ENCODE measurements around the gene SDK1.

The SDK1 gene

DNA sequence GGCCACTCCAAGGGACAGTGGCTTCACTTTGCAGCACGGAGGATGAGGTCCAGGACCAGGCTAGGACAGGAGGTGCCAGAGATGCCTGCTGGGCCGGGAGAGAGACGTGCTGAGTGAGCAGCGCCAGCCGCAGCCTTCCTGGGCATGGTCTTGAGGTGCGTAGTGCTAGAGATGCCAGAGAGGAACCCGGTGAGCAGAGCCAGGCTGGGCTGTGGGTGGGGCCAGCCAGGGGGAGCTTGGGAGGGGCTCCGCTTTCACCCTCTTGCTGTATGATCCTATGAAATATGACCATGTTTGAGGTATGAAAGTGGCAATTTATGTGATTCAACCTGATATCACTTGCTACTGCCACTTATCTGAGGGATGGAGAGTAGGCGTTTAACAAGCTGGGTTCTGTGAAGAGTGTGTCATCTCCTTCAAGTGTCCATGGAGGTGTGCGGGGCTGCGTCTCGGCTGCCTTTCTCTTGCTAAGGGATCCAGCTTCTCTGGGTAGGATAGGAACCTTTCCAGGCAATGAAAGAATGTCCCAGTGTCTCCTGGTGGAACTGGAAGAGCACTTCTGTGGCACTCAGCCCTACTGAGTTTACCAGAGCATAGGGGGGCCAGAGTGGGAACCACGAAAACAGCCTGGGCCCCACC, 862.6 kb downstream of the SDK1 start:
- Mint-ChIP-seq H3K27me3 (no peaks in the 10 kb centered on the region), H3K4me1 (no peaks in the 10 kb centered on the region)

DNA sequence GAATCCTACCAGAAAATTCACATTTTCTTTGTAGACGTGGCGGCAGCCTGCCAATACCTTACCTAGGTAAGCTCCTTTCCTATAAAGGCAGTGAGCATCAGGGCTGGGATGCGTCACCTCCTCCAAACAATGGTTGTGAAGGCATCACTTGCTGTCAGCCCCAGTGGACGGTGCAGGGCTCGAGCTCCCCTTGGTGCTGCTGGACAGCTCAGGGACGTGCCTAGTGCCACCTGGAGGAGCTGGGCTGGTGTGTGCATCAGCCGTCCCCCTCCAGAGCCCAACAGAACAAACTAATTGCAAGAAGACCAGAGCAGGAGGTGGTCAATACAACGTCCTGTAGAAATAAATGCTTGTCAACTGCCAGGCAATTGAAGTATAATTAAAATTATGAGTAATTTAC, 863.5 kb downstream of the SDK1 start:
- DNase-seq (ENCODE audit: low spot score in 2 of 2) = no peak
- Mint-ChIP-seq H3K27me3 (no peaks in the 10 kb centered on the region), H3K4me1 (no peaks in the 10 kb centered on the region), H3K9me3 (no peaks in the 10 kb centered on the region), H3K4me3 (no peak overlapping the region), H3K36me3 (ENCODE audit: insufficient read depth) (no peaks in the 10 kb centered on the region), H3K27ac (ENCODE audit: low read depth) (no peak overlapping the region)
- ATAC-seq (replicated peaks; ENCODE audit: extremely low read depth, poor library complexity, severe bottlenecking) = no peak

More for the DNA sequence above, 862.6 kb downstream of the SDK1 start:
- ATAC-seq (replicated peaks; ENCODE audit: extremely low read depth, poor library complexity, severe bottlenecking) = no peak
- no peaks in the 10 kb centered on the region for H3K9me3 Mint-ChIP-seq
- no peak overlapping the region for H3K4me3 Mint-ChIP-seq
- no peak for DNase-seq (ENCODE audit: low spot score in 2 of 2)
- H3K36me3 Mint-ChIP-seq (ENCODE audit: insufficient read depth) = no peaks in the 10 kb centered on the region
- no peak overlapping the region for H3K27ac Mint-ChIP-seq (ENCODE audit: low read depth)

DNA sequence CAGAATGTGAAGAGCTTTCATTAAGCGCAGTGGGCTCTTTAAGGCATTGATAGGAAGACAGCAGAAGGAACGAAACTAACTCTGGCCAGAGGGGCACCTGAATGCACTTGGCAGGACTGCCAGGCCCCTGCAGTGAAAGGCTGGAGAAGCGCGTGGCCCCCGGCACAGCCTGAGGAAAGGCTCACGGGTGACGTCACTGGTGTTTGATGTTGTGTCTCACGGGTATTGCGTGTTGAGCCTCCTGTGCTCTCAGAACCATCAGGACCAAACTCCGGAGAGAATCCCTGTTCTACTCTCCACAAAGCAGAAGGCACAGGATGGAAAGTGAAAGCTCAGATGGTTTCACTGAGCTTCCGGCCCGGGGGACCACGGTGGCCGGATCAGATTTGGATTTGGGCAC, 865.3 kb downstream of the SDK1 start:
- Mint-ChIP-seq H3K27me3 (no peaks in the 10 kb centered on the region), H3K4me1 (no peaks in the 10 kb centered on the region), H3K27ac (ENCODE audit: low read depth) (no peak overlapping the region)

DNA sequence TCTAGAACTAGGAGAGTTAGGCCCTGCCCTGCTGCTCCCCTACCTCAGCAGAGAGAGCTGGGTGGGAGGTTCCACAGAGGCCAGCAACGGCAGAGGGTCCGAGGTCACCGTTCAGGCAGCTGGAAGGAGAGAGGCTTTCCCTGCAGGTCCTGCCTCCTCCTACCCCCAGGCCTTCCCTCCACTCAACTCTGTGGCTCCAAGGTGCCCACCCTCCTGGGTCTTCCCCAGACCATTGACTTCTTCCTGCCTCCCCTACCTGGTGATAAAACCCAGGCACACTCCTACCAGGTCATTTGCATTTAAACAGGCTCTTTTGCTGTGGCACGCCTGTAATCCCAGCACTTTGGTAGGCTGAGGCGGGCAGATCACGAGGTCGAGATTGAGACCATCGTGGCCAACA, 865.8 kb downstream of the SDK1 start:
- DNase-seq (ENCODE audit: low spot score in 2 of 2) (no peak), ATAC-seq (replicated peaks; ENCODE audit: extremely low read depth, poor library complexity, severe bottlenecking) (no peak)
- H3K4me3 Mint-ChIP-seq = no peak overlapping the region
- no peak overlapping the region for H3K27ac Mint-ChIP-seq (ENCODE audit: low read depth)
- no peaks in the 10 kb centered on the region for H3K36me3 Mint-ChIP-seq (ENCODE audit: insufficient read depth)
- H3K4me1 Mint-ChIP-seq = no peaks in the 10 kb centered on the region
- H3K9me3 Mint-ChIP-seq = no peaks in the 10 kb centered on the region
- H3K27me3 Mint-ChIP-seq = no peaks in the 10 kb centered on the region

More for the DNA sequence above, 865.3 kb downstream of the SDK1 start:
- no peak overlapping the region for H3K4me3 Mint-ChIP-seq
- no peak for ATAC-seq (replicated peaks; ENCODE audit: extremely low read depth, poor library complexity, severe bottlenecking)
- no peak for DNase-seq (ENCODE audit: low spot score in 2 of 2)
- no peaks in the 10 kb centered on the region for H3K9me3 Mint-ChIP-seq
- no peaks in the 10 kb centered on the region for H3K36me3 Mint-ChIP-seq (ENCODE audit: insufficient read depth)

DNA sequence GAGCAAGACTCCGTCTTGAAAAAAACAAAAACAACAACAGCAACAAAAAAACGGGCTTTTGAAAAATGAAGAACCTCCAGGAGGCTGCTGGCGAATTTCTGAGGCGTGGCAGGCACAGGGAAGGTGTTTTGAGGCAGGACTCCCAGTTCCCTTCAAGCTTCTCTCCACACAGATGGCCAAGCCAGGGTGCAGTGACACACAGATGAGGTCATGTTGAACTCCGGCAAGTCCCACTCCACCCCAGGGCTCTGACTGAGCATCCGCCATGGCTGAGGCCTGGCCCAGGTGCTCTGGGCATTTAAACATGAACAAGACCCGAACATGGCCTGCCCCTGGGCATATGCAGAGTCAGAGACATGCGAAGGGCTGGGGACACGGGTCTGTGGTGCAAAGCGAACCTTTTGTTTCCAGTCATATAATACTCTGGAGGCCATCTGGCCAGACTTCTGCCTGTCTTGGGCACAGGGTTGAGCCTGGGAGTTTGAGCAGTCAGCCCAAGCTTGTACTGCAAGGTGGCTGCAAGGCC, 866.4 kb downstream of the SDK1 start:
- Mint-ChIP-seq H3K9me3 (no peaks in the 10 kb centered on the region), H3K4me3 (no peak overlapping the region), H3K36me3 (ENCODE audit: insufficient read depth) (no peaks in the 10 kb centered on the region), H3K27ac (ENCODE audit: low read depth) (no peak overlapping the region), H3K27me3 (no peaks in the 10 kb centered on the region), H3K4me1 (no peaks in the 10 kb centered on the region)
- ATAC-seq (replicated peaks; ENCODE audit: extremely low read depth, poor library complexity, severe bottlenecking) = no peak
- no peak for DNase-seq (ENCODE audit: low spot score in 2 of 2)

DNA sequence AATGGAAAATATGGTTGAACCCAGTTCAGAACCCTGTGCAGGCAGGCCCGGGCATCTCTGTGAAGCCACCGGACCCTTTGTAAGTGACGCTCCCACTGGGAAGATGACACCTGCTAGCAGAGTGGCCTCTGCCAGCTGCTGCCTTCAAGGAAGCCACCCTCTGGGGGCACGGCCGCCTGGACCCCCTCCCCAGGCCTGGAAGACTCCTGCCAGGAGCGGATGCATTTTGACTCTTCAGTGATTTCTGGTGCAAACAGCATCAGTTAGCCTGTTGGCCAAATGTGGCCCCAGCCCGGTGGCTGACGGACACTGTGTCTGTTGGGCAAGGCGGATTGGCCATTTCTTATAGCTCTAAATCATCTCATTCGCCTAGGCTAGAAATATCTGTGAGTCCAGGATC, 867.0 kb downstream of the SDK1 start:
- Mint-ChIP-seq H3K36me3 (ENCODE audit: insufficient read depth) (no peaks in the 10 kb centered on the region), H3K4me3 (no peak overlapping the region)

DNA sequence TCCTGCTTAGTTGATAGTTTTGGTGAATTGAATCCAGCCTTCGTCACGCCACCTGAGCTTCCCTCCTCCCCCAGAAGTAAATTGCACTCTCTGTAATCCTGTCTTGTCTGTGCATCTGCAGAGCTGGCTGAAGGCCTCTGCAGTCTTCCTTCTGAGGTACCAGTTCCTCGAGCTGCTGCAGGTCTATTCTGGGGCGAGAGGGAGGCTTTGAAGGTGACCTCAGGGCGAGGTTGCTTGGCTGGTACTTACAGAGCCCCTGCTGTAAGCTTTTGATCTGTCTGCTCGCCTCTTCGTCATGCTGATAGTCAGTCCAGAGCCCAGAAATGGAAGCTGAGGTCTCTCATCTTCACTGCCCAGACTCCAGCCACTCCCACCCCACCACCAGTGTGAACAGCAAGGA, 867.5 kb downstream of the SDK1 start:
- no peaks in the 10 kb centered on the region for H3K9me3 Mint-ChIP-seq
- no peaks in the 10 kb centered on the region for H3K36me3 Mint-ChIP-seq (ENCODE audit: insufficient read depth)
- H3K4me3 Mint-ChIP-seq = no peak overlapping the region
- ATAC-seq (replicated peaks; ENCODE audit: extremely low read depth, poor library complexity, severe bottlenecking) (no peak), DNase-seq (ENCODE audit: low spot score in 2 of 2) (no peak)
- H3K4me1 Mint-ChIP-seq = no peaks in the 10 kb centered on the region
- no peak overlapping the region for H3K27ac Mint-ChIP-seq (ENCODE audit: low read depth)
- H3K27me3 Mint-ChIP-seq = no peaks in the 10 kb centered on the region

More for the DNA sequence above, 867.0 kb downstream of the SDK1 start:
- Mint-ChIP-seq H3K27me3 (no peaks in the 10 kb centered on the region), H3K27ac (ENCODE audit: low read depth) (no peak overlapping the region), H3K4me1 (no peaks in the 10 kb centered on the region), H3K9me3 (no peaks in the 10 kb centered on the region)
- no peak for DNase-seq (ENCODE audit: low spot score in 2 of 2)
- no peak for ATAC-seq (replicated peaks; ENCODE audit: extremely low read depth, poor library complexity, severe bottlenecking)

DNA sequence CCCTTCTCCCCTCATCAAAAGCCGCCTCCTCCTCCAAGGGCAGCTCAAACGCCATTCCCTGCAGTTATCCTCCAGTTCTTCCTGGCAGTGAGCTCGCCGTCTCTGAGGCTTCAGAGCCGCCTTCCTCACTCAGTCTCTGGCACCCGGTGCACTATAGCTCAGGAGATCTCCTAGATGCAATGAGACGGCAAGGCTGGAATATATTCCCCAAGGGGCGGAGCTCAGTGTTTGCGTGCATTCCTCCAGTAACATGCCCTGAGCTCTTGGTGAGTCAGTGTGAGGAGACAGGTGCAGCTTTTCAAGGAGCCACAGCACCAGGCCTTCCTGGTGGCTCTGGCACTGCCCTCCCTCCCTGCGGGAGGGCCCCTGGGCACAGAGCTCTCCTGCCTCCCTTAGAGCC, 868.4 kb downstream of the SDK1 start:
- no peaks in the 10 kb centered on the region for H3K4me1 Mint-ChIP-seq
- H3K27ac Mint-ChIP-seq (ENCODE audit: low read depth) = no peak overlapping the region
- no peak for DNase-seq (ENCODE audit: low spot score in 2 of 2)
- H3K36me3 Mint-ChIP-seq (ENCODE audit: insufficient read depth) = no peaks in the 10 kb centered on the region
- no peak for ATAC-seq (replicated peaks; ENCODE audit: extremely low read depth, poor library complexity, severe bottlenecking)
- H3K4me3 Mint-ChIP-seq = no peak overlapping the region
- no peaks in the 10 kb centered on the region for H3K9me3 Mint-ChIP-seq
- H3K27me3 Mint-ChIP-seq = no peaks in the 10 kb centered on the region

DNA sequence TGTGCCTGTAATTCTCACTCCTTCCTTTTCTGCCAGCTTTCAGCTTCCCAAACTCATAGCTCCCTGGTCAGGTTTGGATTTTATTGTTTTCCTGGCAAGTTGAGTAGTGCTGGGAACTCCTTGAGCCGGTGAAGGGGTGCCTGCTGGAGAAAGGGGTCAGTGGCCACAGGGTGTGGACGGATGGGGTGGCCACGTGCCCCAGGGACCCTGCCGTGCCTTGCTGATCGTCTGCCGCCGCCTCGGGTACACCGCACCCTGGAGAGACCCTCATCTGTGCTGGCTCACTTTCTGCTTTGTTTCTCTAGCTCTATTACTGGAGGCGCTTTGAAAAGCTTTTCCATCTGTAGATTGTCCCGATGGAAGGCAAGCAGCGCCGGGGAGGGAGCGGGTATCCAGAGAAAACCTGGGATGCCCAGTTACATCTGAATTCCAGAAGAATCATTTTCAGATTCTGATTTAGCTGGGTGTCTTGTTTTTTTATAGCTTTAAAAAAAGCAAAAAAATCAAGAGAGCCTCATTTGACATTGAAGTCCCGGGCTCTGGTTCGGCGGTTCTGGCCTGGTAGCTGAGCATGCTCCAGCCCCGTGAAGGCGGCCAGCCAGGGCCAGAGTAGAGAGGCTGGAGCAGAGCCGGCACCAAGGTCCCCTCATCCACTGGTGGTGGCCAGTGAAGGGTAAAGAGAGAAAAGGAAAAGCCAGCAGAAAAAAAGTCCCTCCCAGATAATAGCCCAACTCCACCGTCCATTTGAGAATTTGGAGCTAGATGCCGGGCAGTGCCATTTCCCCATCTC, 870.1 kb downstream of the SDK1 start:
- ATAC-seq (replicated peaks; ENCODE audit: extremely low read depth, poor library complexity, severe bottlenecking) (no peak), DNase-seq (ENCODE audit: low spot score in 2 of 2) (no peak)
- Mint-ChIP-seq H3K36me3 (ENCODE audit: insufficient read depth) (no peaks in the 10 kb centered on the region), H3K4me3 (no peak overlapping the region), H3K27me3 (no peaks in the 10 kb centered on the region), H3K9me3 (no peaks in the 10 kb centered on the region), H3K27ac (ENCODE audit: low read depth) (no peak overlapping the region), H3K4me1 (no peaks in the 10 kb centered on the region)

DNA sequence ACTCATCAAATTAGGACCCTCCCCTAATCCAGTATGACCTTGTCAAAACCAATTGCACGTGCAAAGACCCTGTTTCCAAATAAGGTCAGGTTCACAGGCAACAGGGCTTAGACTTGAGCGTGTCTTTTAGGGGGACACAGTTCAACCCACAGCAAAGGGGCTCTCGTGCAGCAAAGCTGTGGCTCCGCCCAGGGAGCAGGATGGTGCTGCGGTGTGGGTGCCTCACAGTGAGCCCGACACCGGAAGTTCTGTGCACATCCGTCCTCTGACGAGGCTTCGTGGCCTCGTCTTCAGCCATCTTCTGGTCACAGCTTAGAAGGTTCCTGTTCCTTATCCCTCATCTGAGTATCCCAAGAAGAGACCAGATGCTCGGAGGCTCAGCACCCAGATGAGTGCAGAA, 871.8 kb downstream of the SDK1 start:
- Mint-ChIP-seq H3K9me3 (no peaks in the 10 kb centered on the region), H3K36me3 (ENCODE audit: insufficient read depth) (no peaks in the 10 kb centered on the region), H3K4me3 (no peak overlapping the region), H3K4me1 (no peaks in the 10 kb centered on the region), H3K27ac (ENCODE audit: low read depth) (no peak overlapping the region), H3K27me3 (no peaks in the 10 kb centered on the region)
- ATAC-seq (replicated peaks; ENCODE audit: extremely low read depth, poor library complexity, severe bottlenecking) (no peak), DNase-seq (ENCODE audit: low spot score in 2 of 2) (no peak)

DNA sequence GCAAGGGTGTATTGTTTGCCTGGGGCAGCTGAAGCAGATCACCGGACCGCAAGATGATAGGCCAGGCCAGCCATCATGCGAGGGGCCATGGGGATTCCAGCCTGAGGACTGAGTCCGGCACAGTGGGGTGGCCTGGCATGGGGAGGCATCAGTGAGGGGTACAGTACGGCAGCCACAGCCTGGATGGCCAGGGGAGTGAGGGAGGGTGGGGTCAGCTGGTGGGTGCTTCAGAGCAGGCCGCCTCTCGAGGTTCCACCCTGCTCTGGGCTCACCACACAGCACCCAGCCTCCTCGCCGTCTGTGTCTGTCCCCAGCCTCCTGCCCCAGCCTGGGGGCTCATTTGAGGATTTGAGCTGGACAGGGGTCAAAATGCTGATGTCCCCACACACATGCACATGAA, 872.6 kb downstream of the SDK1 start:
- ATAC-seq (replicated peaks; ENCODE audit: extremely low read depth, poor library complexity, severe bottlenecking) = no peak

DNA sequence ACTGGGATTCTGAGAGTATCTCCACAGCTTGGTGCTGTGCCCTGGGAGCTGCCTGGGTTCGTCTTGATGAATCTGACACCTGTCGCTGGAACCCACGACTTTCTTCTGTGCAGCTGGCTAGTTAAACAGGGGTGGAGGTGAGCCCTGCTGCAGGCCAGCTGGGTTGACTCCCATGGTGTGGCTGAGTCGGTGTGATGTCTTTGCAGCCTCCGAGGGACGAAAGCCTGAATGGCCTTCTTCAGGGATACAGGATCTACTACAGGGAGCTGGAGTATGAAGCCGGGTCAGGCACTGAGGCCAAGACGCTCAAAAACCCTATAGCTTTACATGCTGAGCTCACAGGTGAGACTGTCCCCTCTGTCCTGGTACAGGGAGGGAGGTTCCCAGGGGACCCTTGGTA, 873.0 kb downstream of the SDK1 start:
- DNase-seq (ENCODE audit: low spot score in 2 of 2) (no peak), ATAC-seq (replicated peaks; ENCODE audit: extremely low read depth, poor library complexity, severe bottlenecking) (no peak)
- Mint-ChIP-seq H3K27ac (ENCODE audit: low read depth) (no peak overlapping the region), H3K9me3 (no peaks in the 10 kb centered on the region), H3K4me3 (no peak overlapping the region), H3K4me1 (no peaks in the 10 kb centered on the region), H3K27me3 (no peaks in the 10 kb centered on the region), H3K36me3 (ENCODE audit: insufficient read depth) (no peaks in the 10 kb centered on the region)

More for the DNA sequence above, 872.6 kb downstream of the SDK1 start:
- no peak overlapping the region for H3K27ac Mint-ChIP-seq (ENCODE audit: low read depth)
- H3K4me1 Mint-ChIP-seq = no peaks in the 10 kb centered on the region
- DNase-seq (ENCODE audit: low spot score in 2 of 2) = no peak
- no peaks in the 10 kb centered on the region for H3K36me3 Mint-ChIP-seq (ENCODE audit: insufficient read depth)
- H3K27me3 Mint-ChIP-seq = no peaks in the 10 kb centered on the region
- no peaks in the 10 kb centered on the region for H3K9me3 Mint-ChIP-seq
- H3K4me3 Mint-ChIP-seq = no peak overlapping the region

DNA sequence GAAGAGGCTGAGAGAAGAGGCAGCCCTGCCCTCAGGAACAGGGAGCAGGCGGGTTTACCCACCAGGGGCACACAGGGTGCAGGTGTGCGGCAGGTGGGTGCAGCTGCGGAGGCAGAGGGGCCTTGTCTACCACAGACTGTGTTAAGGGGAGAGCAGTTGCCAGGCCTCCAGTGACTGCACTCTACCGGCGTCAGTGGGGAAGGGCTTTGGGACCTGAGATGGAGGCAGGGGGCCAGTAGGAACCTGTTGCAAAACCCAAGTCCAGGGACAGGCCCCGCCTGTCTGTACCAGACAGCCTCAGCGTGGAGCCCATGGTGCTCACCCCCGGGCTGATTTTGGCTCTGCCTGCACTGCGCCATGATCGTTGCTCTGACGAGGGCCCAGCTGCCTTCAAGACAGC, 873.4 kb downstream of the SDK1 start:
- Mint-ChIP-seq H3K36me3 (ENCODE audit: insufficient read depth) (no peaks in the 10 kb centered on the region), H3K4me1 (no peaks in the 10 kb centered on the region), H3K27me3 (no peaks in the 10 kb centered on the region), H3K9me3 (no peaks in the 10 kb centered on the region), H3K27ac (ENCODE audit: low read depth) (no peak overlapping the region), H3K4me3 (no peak overlapping the region)
- DNase-seq (ENCODE audit: low spot score in 2 of 2) (no peak), ATAC-seq (replicated peaks; ENCODE audit: extremely low read depth, poor library complexity, severe bottlenecking) (no peak)

Data from central memory CD8-positive, alpha-beta T cell (primary cell).